Neural crest cell (in vitro differentiated cells): Measurements from ENCODE around the gene PMS1. TPM values are rescaled to one million over a fixed set of nuclear protein-coding genes. Genes with fewer than 3 reads are reported as not detected.
"Not testable (repeated sequence)": the region's sequence is repeated elsewhere in the genome, so short reads cannot be mapped to it uniquely, and the experiment has no call there.

ENCODE experiments used
- DNase-seq: peaks from one replicate; pipeline ENCODE4 v3.0.0; 2021; ENCODE audit warnings: low read depth, mixed read lengths, low spot score
- H3K27ac Mint-ChIP-seq: one replicate; pipeline ENCODE4 v1.8.0; 2021; ENCODE audit warnings: mild to moderate bottlenecking, mixed read lengths; ENCODE audit not compliant: unreplicated experiment
- H3K27me3 Mint-ChIP-seq: 2 replicates; pipeline ENCODE4 v1.8.0; 2021; ENCODE audit warnings: low read depth, mild to moderate bottlenecking, mixed read lengths
- H3K36me3 Mint-ChIP-seq: 2 replicates; pipeline ENCODE4 v1.8.0; 2021; ENCODE audit warnings: low read depth, mild to moderate bottlenecking, mixed read lengths
- H3K4me1 Mint-ChIP-seq: 2 replicates; pipeline ENCODE4 v1.8.0; 2021; ENCODE audit warnings: mixed read lengths
- H3K4me3 Mint-ChIP-seq: one replicate; pipeline ENCODE4 v1.8.0; 2021; ENCODE audit warnings: mild to moderate bottlenecking, mixed read lengths
- H3K9me3 Mint-ChIP-seq: 2 replicates; pipeline ENCODE4 v1.8.0; 2021; ENCODE audit warnings: mixed read lengths
- CTCF ChIP-seq: fragments of 200-600 bp; sonication (generic); conservative IDR thresholded peaks from 2 replicates; pipeline ENCODE4 v1.5.0; 2021; ENCODE audit warnings: antibody characterized with exemption, mild to moderate bottlenecking
- total RNA-seq: library from RNA; stranded (reverse); gene quantifications from 2 replicates; pipeline ENCODE4 v1.2.1, GENCODE V29; 2021

The PMS1 gene
- total RNA-seq, 1 donor from 2014 or later: 58.4 TPM

GRCh38 chr2:189830510-189830909 is 46.3 kb downstream of the PMS1 start:
- Mint-ChIP-seq H3K27me3 (no peaks in the 10 kb centered on the region), H3K27ac (no peak overlapping the region), H3K36me3 (peaks cover 11% of the 10 kb centered on the region), H3K9me3 (no peaks in the 10 kb centered on the region), H3K4me1 (peaks cover 6% of the 10 kb centered on the region), H3K4me3 (no peak overlapping the region)
- no peak for TF ChIP-seq CTCF
- no peak for DNase-seq

- Mint-ChIP-seq H3K27ac (no peak overlapping the region), H3K4me3 (no peak overlapping the region), H3K9me3 (no peaks in the 10 kb centered on the region), H3K27me3 (no peaks in the 10 kb centered on the region), H3K36me3 (peaks cover 15% of the 10 kb centered on the region), H3K4me1 (peaks cover 13% of the 10 kb centered on the region)
- no peak for TF ChIP-seq CTCF
- DNase-seq: no peak
Observed at GRCh38 chr2:189834059-189834458, 49.8 kb downstream of the PMS1 start.

GRCh38 chr2:189834642-189835041 is 50.4 kb downstream of the PMS1 start:
- not testable (repeated sequence) for H3K9me3 Mint-ChIP-seq, H3K4me3 Mint-ChIP-seq, DNase-seq, H3K27ac Mint-ChIP-seq, H3K27me3 Mint-ChIP-seq
- Mint-ChIP-seq H3K4me1 (peaks cover 13% of the 10 kb centered on the region), H3K36me3 (peaks cover 11% of the 10 kb centered on the region)

GRCh38 chr2:189835855-189836558 is 51.8 kb downstream of the PMS1 start:
- H3K36me3 Mint-ChIP-seq: peaks cover 11% of the 10 kb centered on the region
- no peak overlapping the region for H3K27ac Mint-ChIP-seq
- no peak for DNase-seq
- H3K4me3 Mint-ChIP-seq: no peak overlapping the region
- TF ChIP-seq CTCF: no peak
- no peaks in the 10 kb centered on the region for H3K9me3 Mint-ChIP-seq
- H3K27me3 Mint-ChIP-seq: no peaks in the 10 kb centered on the region
- H3K4me1 Mint-ChIP-seq: peaks cover 13% of the 10 kb centered on the region

GRCh38 chr2:189836644-189837043 is 52.4 kb downstream of the PMS1 start:
- Mint-ChIP-seq H3K9me3 (no peaks in the 10 kb centered on the region), H3K27me3 (no peaks in the 10 kb centered on the region), H3K36me3 (peaks cover 11% of the 10 kb centered on the region), H3K4me1 (peaks cover 13% of the 10 kb centered on the region), H3K4me3 (no peak overlapping the region), H3K27ac (no peak overlapping the region)
- TF ChIP-seq CTCF: no peak
- no peak for DNase-seq

DNA sequence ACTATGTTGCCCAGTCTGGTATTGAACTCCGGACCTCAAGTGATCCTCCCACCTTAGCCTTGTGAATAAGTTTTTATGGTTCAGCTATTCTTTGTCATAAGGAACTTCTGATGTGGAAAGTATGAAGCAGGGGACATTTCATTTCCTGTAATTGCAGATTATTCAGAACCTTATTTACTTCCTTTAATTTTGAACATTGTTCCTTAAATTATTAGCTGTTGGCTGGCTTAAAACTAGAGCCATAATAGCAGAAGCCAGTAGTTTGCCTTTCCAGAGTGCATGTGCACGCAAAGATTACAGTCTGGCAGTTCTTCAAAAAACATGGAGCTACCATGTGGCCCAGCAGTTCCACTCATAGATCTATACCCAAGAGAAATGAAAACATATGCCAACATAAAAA is 53.1 kb downstream of the PMS1 start:
- no peaks in the 10 kb centered on the region for H3K9me3 Mint-ChIP-seq
- no peaks in the 10 kb centered on the region for H3K27me3 Mint-ChIP-seq
- H3K27ac Mint-ChIP-seq: no peak overlapping the region
- peaks cover 8% of the 10 kb centered on the region for H3K36me3 Mint-ChIP-seq
- TF ChIP-seq CTCF: no peak
- H3K4me3 Mint-ChIP-seq: no peak overlapping the region
- H3K4me1 Mint-ChIP-seq: peaks cover 13% of the 10 kb centered on the region
- no peak for DNase-seq
